ENCODE measurements around the gene CACNA2D3.

CACNA2D3 gene

DNA sequence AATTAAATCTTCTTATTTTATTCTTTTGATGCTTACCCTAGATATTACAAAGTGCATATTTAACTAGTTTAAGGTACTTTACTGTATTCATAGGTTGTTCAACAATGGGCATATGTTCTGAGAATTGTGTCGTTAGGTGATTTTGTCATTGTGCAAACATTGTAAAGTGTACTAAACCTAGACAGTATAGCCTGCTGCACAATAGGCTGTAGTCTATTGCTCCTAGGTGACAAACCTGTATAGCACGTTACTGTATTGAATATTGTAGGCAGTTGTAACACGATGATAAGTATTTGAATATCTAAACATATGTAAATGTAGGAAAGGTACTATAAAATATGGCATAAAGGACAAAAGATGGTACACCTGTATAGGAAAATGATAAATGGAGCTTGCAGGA lies 100.7 kb downstream of the CACNA2D3 start:
- peak; percentile 64 for DNase-seq

DNA sequence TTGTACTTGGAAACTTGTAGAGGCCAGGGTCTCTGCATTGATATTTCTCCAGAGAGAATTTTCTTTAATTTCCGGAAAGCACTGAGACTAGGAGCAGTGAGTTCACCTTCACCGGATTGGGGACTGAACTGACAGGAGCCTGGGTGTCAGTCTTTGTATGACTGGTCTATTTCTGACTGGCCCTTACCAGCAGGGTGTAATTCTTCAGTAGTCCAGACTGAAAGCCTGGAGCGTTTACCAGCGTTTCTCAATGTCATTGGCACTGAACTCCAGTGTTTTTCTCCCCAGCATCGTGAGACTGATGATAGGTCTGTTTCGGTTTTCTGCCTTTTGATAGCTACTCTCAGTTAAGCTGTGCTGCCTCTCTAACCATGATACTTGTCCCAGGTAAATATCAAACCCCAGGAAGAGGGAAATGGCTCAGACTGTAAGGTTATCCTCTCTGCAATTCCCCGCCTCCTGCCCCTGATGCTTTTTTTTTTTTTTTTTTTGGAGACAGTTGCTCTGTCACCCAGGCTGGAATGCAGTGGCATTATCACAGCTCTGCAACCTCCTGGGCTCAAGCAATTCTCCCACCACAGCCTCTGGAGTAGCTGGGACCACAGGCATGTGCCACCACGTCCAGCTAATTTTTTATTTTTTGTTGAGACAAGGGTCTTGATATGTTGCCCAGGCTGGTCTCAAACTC lies 103.6 kb downstream of the CACNA2D3 start:
- DNase-seq, result peak; percentile 53

DNA sequence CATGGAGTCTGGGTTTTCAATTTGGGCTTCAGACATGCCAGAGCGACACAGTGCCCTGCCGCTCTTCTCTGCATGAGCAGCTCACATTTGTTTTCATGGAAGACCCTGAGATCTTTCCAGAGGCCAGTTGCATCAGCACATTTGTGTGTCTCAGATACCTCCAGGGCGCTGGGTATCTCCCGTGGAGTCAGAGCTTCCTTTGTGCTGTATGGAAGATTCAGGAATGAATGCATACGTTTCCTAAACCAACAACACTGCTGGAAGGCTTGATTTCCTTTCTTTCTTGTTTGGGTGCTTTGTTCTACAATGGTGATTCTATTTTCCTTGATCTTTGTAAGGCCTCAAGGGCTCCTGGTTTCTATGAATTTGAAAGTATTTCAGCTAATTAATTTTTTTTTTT lies 106.5 kb downstream of the CACNA2D3 start:
- DNase-seq, result no peak

DNA sequence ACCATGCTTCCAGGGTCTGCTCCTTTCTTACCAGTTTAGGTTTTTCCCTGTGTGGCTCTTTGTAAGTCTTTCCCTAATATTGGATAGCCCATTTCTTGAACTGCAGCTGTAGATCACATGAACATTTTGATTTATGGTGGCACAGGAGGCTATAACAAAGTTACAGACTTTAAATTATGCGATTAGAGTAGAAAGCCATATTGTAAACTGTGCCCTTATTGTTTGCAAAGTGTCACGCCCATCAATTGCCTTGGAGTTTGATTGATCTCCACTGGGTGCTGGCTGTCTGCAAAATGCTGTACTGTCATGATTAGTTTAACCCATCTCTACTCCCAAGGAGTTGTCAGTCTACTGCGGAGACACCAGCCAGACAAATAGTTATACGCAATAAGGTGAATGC lies 110.3 kb downstream of the CACNA2D3 start:
- no peak for DNase-seq

DNA sequence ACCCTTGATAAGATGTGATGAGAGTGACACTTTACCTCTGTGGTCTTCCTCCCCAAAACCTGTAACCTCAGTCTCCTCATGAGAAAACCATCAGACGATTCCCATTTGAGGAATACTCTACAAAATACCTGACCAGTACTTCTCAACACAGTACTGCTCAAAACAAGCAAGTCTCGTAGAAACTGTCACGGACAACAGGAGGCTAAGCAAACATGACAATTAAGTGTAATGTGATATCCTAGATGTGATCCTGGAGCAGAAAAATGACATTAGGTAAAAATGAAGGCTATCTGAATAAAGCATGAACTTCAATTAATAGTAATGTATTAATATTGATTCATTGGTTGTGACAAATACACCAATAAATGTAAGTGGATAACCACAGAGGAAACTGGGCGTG lies 113.6 kb downstream of the CACNA2D3 start:
- peak; percentile 9 for DNase-seq

DNA sequence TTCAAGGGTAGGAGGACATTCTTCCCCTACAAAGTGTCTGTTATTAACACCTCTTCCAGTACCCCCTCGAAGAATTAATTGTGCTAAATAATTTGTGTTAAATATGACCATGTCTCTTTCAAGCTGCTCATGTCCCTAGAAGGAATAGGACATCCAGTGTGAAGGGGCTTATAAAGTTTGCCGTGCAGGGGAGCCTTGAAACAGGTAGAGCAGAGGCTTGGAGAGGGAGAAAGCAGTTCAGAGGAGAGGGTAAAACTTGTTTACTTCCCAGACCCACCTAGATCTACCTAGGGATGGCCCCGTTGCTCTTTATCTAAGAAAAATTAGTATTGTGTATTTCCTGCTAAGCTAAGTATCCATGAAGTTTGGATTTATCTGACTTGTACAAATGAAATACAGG lies 114.8 kb downstream of the CACNA2D3 start:
- DNase-seq, result no peak

DNA sequence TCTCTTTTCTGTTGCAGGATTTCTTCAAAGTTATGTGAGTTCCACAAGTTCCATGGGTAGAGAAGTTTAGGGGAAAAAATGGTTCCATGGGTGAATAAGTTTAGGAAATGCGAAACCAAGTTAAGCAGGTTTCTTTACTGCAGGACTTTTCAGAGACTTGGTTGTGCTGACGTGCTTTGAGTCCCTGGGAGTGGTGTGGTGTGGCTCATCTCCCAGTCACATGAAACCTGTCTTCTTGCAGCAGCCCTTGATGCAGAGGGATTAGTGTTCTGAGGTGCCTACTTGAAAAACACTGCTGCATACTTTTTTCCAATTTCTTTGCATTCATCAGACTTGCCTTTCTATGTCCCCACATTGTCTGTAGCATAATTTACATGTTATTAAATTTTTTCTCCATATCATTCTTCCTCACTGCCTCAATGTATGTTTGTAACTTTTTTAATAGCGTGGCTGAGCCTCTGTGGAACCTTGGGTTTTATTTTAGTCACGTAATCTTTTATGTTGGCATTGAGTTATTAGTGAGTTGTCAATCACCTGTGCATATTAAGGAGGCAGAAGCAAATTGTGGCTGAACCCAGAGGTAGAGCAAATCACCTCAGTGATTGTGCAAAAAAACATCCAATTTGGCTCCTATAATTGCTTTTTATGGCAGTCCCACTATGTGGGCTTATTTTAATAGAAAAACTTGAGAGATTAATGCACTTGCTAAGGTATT lies 115.6 kb downstream of the CACNA2D3 start:
- no peak for DNase-seq

DNA sequence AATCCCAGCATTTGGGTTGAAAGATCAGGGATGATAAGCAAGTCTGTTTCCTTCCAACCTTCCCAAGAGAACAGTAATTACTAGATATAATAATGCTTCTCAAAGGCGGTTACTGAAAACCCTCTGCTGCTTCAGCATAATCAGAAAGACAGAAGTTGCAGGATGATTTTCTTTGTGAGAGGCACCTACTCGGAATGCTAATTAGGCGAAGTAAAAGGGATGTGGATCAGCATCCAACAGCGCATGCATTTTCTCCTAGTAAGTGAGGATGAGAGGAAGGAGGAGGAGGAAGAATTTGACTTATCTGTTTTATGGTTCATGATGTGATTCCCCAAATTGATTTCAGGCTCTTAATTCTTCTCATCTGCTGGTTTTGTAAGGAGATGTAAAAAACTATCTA lies 118.0 kb downstream of the CACNA2D3 start:
- no peak for DNase-seq

DNA sequence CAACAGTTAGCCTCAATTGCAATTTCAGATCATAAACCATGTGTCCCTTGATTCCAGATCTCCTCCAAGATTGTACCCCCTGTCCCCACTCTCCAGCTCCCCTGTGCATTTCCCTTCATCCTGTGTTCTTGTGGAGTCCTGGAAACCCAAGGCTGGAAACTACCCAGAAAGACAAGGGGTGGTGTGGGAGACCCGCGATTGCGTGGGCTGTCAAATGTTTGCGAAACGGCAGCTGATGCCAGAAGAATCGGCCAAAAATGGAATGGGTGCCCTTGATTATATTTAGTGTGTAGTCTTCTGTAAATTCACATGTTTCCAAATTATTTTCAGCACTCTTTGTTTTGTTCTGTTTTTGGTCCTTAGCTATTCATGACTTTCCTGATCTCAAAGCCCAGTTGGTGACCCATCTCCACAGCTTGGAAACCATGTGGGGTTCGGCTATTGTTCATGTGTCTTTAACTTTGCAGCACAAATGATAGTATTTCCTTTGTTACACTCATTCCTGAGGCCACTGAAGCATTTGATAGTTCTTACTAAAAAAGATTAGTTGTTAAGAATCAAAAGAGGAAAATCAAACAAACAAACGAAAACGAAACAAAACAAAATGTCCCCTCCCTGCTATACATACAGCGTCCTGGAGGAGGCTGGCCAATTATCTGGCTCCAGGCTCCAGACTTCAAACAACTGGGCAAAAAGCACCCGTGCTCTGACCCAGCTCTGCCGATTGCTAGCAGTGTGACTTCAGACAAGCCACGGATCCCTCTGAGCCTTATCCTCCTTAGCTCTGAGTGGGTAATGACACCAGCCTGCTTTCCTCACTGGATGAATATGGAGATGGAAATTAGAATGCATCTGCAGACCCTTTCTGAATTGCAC lies 120.9 kb downstream of the CACNA2D3 start:
- peak; percentile 76 for DNase-seq

DNA sequence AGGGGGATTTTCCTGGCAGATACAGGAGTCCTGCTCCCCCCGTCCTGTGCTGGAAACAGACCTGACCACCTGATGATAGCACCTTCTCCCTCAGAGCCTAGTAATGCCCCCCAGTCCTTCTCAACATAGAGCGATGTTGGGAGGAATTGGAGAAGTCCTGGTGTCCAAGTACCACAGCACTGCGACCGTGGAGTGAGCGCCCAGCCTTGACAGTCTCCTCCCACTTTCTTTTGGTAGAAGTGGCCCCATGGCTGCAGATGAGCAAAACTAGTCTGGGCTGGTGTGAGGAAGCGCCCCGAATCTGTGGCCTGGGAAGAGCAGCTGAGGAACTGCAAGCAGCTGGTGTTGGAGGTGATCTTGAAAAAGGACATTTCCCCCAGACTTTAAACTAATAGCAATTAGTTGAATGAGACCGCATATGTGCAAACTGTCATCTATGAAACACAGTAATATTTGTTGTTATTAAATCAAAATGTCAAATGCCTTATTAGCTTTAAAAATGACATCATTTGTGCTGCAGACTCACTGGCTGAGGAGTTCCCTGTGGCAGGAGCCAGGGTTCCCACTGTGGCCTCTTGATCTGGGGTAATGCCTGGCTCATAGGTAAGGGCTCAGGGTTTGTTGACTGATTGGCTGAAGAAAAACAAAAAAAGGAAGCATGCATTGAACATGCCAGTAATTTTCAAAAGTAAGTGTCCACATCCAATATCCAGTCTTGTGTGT lies 121.8 kb downstream of the CACNA2D3 start:
- peak; percentile 23 for DNase-seq

DNA sequence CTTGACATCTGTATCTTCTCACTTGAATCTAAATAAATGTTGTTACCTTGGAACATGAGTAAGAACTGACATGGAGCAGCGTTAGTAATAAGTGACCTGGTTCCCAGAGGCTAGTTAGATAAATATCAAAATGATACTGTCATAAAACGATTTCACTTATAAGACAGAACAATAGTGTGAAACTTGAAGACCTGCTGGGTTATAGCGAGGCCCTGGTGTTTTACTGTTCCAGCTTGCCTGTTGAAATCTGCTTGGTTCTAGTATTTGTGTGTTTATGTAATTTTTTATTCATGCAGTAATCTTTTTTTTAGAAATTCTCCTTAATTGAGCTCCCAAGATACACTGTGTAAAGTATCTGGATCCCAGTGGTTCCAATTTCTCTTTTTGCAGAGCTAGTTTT lies 129.4 kb downstream of the CACNA2D3 start:
- DNase-seq, result peak; percentile 5

DNA sequence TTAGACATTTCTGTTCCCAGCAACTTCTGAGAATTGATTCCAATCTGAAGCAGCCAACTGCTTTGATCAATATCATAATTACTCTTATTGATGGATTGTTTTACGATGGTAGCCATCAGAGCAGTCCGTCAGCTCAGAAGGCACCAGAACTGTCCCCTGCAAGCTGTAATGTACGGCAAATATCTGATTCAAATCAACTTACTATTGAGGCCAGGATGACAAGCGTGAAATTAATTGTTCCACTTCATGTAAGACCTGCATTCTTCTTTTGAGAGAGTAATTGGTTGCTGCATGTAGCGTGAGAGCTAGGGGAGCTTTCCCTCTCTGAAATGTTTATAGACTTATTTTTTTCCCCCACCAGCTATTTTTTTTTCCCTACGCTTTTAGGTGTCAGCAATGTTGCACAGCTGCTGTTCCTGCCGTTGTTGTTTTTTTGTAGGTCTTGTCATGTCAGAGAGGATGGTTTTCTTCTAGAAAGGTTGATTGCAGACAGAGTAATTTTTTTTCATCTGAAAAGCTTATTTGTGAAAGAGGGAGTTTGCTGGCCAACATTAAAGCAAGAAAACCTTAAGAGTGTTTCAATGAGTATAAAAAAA lies 134.9 kb downstream of the CACNA2D3 start:
- DNase-seq, result no peak

DNA sequence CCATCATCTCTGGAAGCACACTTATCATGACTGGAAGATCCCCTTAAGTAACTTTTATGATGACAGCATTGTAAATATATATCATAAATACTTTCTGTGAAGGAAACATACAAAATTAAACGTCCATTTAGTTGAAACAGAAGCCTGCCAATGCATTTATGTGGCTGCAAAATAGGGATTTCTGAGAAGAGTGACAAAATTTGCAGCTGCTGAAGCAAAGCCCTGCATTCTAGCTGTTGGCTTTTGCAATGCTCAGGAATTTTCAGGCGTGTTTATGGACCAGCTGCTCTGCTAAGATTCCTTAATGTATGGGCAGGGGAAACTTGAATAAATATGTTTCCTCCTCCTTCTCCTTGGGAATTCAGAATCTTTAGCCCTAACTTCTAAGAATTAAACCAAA lies 137.3 kb downstream of the CACNA2D3 start:
- DNase-seq, result no peak

DNA sequence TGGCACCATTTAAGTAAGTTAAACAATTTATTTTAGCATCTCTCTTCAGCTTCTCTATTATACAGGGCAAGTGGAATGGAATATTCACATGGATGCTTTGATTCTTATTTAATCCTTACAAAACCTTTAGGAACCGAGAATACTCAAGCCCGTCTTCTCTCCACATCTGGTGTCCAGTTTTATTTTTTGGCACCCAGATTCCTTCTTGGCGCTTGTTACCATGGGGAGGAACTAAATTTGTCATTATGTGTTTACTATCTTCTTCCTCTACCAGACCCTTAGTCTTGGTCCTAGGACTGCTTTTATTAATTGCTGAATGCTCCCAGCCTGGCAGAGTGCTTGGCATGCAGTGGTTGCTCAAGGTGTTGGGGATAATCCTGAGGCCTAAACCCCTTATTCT lies 138.8 kb downstream of the CACNA2D3 start:
- DNase-seq, result no peak

DNA sequence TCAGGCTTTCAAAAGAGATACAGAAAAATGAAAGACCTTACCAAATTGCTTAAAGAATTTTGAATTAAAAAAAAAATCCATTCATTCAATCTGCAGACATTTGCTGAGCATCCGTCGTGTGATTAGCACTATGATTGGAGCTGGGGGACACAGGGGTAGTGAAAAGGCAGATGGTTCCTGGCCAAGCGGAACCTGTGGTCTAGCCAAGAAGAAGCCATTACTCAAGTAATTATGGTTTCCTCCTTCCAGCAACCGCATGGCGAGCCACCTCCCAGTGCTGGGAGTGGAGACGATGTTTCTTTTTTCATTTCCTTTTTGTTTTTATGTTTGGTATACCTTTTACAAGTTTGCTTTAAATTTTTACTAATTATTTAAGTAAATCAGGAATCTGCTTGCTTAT lies 140.2 kb downstream of the CACNA2D3 start:
- DNase-seq, result peak; percentile 8

DNA sequence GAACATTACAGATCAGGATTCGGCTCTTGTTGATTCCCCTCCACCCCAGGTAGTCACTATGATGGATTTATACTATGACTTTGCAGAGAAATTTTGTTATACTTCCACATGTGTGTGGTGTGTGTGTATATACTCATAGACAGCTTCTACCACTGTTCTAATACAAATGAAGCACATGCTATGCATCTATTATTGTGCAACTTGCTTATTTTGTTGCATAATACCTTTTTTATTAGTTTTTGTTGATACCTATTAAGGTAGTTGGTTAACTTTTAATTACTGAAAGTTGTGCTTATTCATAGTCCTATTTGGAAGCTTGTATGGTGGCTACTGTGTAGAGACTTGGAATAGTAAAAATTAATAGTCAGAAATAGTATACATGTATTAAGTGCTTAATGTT lies 140.6 kb downstream of the CACNA2D3 start:
- DNase-seq, result no peak

DNA sequence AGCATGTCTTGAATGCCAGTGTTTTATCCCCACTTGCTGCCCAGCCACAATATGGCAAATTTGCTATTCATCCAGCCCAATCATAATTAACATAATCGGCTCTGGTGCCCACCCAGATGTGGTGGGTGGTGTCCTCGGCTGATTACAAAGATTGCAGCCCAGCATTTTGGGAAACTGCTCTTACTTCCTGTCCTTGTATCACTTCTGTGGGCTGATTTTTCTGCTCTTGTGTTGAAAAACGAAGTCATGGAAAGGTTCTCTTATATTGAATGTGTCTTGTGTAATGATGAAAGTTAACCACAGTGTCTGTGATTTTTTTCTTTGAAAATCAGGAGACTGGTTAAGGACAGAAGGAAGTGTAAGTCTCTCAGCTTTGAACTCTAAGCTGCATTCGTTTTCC lies 141.7 kb downstream of the CACNA2D3 start:
- no peak for DNase-seq

DNA sequence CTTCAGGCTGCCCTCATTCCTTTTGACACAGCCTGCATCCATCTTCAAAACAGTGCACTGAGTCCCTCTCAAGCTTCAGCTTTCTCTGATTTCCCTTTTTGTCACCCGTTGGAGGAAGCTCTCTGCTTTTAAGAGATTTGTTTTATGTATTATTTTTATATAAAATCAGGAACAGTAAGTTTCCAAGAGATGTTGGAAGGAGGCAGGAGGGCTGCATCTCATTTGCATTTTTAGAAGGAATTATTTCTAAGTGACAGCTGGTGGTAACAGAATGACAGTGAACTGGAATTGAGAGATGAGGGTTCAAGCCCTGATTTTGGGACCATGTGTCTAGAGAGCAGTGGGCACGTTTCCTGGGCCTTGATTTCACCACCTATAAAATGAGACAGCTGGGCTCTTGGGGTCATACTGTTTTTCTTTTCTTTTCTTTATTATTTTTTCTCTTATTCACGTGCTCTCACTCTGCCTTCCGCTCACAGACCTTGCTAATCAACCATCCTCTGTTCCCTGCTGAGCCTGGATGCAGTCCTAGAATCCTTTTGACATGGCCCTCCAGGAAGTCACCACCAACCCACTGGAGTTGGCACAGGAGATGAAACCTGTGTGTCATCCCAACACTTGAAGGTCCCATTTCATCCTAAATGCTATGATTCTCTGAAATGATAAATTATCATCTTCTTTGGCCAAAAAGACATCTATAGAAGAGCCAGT lies 148.6 kb downstream of the CACNA2D3 start:
- DNase-seq, result peak; percentile 34

DNA sequence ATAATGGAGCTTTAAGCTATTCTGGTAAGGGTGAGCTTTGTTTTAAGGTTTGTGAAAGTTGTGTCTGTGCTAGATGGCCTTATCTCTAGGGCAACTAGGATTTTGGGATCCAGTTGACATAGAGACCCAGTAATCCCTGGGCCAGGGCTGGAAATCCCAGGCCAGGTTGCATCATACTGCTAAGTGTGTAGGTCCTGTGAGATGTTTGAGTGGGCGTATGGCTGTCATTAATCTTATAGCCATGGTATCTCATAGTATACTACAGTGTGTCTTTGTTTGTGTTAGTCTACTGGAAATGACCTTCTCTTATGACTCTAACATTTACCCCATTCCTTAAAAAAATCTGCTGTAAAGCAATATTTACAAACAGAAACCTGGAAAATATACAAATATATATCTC lies 151.4 kb downstream of the CACNA2D3 start:
- DNase-seq, result peak; percentile 30

DNA sequence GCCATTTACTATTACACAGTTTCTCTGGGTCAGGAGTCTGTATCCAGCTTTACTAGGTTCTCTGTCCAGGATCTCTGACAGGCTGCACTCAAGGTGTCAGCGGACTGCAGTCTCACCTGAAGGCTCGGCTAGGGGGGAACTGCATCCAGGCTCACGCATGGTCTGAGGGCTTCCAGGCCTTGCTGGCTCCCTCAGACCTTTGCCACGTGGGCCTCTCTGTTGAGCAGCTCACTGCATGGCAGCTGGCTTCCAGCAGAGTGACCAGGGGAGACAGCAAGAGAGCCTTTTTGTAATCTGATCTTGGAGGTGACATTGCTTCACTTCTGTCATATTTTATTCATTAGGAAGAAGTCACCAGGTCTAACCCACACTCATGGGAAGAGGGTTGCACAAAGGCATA lies 152.3 kb downstream of the CACNA2D3 start:
- peak; percentile 14 for DNase-seq

DNA sequence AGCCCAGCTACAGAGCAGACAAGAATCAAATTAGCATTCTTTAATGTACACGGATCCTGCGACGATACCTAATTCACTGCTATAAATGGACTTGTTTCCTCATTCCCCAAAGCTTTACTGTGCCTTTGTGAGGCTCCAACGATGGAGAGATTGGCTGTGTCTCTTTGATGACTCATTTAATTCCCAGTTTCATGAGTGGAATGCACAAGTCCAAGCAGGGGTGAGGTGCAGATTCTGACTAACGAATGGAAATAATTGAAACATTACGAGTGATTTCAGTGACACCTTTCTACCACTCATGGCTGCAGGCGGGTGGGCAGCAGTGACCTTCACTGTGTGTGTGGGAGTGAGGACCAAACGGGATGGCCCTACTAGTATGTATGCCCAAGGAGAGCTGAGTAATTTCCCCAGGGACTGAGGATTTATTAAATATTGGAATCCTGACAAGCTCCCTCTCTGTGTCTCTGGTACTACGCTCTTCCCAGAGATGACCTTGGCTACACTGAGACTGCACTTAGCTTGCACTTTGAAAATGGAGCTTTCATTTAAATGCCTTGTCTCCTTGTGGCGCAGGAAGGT lies 156.7 kb downstream of the CACNA2D3 start:
- no peak for DNase-seq

DNA sequence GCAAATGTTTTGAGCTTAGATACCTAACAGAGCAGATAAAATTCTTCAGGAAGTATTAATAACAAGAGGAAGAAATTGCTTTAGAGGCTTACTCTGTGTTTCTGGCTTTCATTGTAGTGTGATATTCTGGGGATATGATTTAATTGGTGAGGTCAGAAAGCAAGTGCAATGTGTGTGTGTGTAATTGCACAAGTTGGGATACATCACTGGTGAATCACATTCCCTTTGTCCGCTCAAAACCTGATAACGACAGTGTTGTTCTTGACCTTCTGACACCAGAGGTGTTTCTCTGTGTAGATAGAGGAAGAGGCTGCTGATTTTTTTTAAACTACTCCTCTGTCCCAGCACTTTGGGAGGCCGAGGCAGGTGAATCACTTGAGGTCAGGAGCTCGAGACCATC lies 161.1 kb downstream of the CACNA2D3 start:
- DNase-seq, result no peak
